GM18867 (cell line): ENCODE measurements around the gene IQGAP2.
A peak's percentile ranks its signal among the peaks of the same experiment; 100 is the strongest.

Source experiments
- ATAC-seq: cut with Tn5 transposase; IDR thresholded peaks from one replicate; pipeline ENCODE4 v1.9.1; 2021; ENCODE audit warnings: mild to moderate bottlenecking, moderate library complexity; ENCODE audit not compliant: unreplicated experiment

The IQGAP2 gene

GRCh38 chr5:76560952-76561891, 158.1 kb downstream of the IQGAP2 start:
- no peak for ATAC-seq

GRCh38 chr5:76561959-76562358, 158.9 kb downstream of the IQGAP2 start:
- ATAC-seq = no peak

DNA sequence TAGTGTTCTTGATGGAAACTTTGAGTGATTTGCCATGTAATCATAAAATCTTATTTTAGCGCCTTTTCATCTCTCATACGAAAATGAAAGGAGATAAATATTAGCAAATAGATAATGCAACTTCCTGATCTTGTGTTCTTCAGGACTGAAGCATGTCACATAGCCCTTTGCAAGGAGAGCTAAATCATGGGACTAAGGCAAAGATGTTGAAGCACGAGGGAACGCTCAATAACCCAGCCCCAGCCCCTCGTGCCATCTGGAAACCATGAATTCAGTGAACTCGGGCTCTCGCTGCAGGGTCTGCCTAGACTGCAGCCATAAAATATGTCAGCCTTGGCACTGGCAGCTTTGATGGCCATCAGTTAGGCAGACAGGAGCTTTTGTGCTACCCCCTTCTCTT, 161.9 kb downstream of the IQGAP2 start:
- no peak for ATAC-seq

DNA sequence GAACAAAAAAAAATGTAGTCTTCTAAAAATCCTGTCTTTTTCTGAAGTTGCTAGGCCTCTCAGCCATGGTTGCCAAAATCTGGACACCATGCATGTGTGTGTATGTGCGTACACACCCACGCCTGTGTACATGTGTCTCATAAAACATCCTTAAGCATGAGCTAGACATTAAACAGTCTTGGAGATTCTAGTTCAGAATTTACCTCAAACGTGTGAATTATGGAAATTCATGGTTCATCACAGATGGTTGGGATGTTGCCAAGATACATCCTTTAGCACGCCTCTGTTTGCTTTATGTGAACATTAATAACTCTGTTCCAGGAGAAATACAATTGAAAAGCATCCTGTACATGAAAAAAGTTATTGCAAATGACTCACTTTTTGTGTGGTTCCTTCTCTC, 167.1 kb downstream of the IQGAP2 start:
- no peak for ATAC-seq

DNA sequence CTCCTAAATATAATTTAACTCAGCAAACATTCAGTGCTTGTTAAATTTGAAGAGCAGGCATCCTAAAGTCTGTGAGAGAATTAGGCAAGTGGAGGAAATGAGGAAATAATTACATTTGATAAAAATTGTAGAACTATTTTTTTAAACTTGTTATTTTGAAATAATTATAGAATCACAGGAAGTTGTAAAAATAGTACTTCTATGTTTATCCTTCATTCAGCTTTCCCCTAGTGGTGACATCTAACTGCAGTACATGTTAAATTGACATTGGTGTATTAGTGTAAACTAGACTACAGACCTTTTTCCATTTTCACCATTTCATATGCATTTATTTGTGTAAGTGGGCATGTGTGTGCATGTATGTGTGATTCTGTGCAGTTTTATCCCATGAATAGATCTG, 168.5 kb downstream of the IQGAP2 start:
- ATAC-seq = no peak

DNA sequence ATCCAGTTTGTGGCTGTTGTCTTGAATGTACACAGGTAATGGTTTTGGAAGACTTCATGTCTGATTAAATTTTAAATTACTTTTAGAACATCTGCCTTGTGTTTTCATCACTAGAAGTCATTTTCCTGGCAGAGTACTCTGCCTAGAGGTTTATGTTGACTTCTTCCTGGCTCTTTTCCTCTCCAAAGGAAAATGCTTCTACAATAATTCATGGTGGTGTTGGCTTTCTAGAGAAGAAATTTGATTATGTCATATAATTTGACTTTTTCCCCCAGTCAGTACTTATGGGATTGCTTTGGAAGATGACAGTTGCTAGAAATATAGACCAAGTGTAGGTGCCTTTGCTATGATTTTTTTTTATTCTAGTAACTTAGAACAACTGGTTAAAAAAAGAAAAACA, 173.4 kb downstream of the IQGAP2 start:
- no peak for ATAC-seq

GRCh38 chr5:76576996-76577395, 173.9 kb downstream of the IQGAP2 start:
- ATAC-seq = no peak

DNA sequence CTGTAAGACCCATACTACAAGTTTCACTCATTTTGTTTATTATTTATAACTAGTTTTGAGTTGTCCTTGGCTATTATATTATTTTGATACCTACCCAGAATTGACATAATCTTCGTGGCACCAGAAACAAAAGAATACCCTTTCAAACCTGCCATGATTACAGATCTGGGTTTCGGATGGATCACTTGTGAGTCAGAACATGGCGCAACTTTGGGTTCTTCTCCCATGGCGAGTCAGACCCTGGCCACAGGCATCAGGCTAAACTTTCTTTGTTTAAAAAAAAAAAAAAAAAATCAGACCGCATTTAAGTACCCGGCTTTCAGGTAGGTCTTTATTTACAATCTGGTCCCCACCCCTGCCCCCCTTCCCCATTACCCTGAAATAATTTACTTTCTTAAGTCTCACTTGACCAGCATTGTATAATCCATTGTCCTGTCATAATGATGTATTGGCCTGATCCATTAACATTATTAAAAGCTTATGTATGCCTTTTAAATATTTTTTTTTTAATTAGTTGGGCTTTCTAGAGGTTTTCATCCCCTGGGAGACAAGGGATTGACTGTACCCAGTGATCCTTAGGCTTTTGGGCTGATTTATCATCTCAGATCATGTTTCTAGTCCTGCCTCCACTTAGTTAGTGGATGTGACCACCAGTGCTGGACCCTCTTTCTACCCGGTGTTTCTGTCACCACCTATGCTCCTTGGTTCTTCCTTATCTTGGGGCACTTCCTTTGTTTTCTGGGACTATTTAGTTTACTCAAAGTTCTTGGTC, 176.3 kb downstream of the IQGAP2 start:
- ATAC-seq = no peak

GRCh38 chr5:76580981-76581380, 177.9 kb downstream of the IQGAP2 start:
- no peak for ATAC-seq

DNA sequence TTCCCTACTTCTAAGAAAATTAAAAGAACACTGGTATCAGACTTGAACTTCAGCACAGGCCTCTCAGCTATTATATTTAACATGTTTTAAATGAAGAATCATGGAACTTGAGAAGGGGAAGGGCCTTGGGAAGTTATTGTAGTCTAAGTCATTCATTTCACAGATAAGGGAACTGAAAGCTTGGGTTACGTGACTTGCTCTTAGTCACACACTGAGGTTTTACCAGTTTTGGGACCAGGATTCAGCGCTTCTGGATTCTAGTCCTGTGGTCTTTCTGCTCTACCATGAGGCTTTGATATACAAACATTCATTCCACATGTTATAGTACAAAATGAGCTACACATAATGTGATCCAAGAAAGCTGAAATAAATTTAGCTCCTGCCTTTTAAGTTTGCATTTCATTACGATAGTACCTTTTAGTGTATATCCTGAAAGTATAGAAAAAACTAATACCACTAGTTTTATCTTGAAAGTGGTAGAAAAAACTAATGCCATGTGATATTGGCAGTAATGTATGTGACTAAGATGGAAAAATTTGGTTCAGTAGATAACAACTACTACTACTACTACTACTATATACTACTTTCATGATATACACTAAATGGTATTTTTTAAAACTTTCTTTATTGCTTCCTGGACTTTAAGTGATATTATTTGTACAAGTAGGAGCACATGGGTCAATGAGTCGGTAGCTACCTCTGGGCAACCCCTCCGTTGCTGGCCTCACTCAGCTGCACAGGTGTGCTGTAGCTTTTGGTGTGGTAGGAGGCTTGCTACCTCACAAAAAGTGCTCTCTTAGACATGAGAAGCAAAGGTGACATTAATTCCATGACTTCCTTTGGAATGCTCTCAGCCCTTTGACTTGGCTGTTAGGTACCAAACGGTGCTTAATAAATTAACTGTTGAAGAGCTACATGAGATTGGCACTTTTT, 179.4 kb downstream of the IQGAP2 start:
- ATAC-seq = peak; percentile 88

GRCh38 chr5:76583163-76584047, 180.3 kb downstream of the IQGAP2 start:
- ATAC-seq = no peak

GRCh38 chr5:76585783-76586217, 182.7 kb downstream of the IQGAP2 start:
- no peak for ATAC-seq

GRCh38 chr5:76586531-76586930, 183.4 kb downstream of the IQGAP2 start:
- ATAC-seq = no peak

DNA sequence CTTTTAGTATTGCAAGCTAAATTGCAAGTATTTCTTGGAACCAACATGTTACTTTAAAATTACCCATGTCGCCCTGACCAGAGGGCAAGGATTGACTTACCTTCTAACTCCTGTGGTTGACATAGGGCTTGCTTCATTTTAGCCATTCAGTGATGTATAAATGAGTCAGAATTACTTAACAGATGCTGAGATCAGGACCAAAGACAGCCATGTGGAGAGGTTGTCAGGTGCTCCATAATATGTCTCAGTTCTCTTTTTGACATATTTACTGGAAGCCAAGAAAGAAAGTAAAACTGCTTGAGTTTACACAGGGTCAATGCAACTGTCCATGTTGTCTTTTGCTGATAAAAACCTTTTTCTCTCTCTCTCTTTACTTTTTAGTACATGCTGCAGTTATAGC, 186.9 kb downstream of the IQGAP2 start:
- ATAC-seq = peak; percentile 98

GRCh38 chr5:76591366-76591765, 188.3 kb downstream of the IQGAP2 start:
- no peak for ATAC-seq

- no peak for ATAC-seq
These were observed 189.6 kb downstream of the IQGAP2 start for GRCh38 chr5:76592692-76593091.

DNA sequence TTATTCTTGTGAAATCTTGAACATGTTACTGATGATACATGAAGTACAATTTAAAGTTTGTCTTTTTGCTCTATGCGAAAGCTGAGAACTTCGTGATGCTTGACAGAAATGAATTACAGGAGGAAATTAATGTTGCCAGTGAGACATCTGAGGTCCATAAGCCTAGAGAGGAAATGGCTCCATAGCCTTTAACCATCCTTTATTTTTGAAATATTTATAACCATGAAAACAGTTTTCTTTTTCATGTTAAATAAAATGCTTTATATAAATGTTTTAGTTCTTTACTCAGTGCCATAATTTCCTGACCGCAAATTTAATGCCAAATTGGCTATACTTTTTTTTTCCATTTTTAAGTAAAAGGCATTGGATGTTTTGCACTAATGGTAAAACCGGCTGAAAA, 191.0 kb downstream of the IQGAP2 start:
- ATAC-seq = no peak

- ATAC-seq = no peak
These were observed 192.8 kb downstream of the IQGAP2 start for GRCh38 chr5:76595755-76596481.

DNA sequence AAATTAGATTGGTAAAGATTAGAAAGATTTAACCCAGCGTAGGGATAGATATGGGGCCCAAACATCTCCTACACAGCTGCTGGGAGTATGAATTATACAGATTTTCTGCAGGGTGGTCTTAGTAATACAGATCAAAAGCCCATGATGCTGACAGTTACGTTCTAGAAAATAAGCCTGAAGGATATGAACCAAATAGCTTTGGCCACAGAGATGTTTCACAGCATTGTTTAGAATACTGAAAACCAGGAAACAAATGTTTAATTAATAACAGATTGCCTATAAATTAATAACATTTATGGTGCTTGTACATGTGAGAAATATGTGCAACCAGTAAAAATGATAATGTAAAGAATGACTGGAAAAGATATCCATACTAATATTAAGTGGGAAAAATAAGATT, 195.4 kb downstream of the IQGAP2 start:
- no peak for ATAC-seq
